Stimulated activated CD8-positive, alpha-beta memory T cell treated with anti-CD3 and anti-CD28 coated beads, Interleukin-4, amount 100 ng/mL, for 1 hour (primary cell): ENCODE results near the gene PAK4.
"Not testable (repeated sequence)": the region's sequence is repeated elsewhere in the genome, so short reads cannot be mapped to it uniquely, and the experiment has no call there.

Source experiments
- DNase-seq, 2 donors: peaks; one replicate each; pipeline ENCODE4 v3.0.0-alpha.2; 2020; ENCODE audit warnings: low read depth in 2 of 2, low spot score in 1 of 2

PAK4 gene

DNA sequence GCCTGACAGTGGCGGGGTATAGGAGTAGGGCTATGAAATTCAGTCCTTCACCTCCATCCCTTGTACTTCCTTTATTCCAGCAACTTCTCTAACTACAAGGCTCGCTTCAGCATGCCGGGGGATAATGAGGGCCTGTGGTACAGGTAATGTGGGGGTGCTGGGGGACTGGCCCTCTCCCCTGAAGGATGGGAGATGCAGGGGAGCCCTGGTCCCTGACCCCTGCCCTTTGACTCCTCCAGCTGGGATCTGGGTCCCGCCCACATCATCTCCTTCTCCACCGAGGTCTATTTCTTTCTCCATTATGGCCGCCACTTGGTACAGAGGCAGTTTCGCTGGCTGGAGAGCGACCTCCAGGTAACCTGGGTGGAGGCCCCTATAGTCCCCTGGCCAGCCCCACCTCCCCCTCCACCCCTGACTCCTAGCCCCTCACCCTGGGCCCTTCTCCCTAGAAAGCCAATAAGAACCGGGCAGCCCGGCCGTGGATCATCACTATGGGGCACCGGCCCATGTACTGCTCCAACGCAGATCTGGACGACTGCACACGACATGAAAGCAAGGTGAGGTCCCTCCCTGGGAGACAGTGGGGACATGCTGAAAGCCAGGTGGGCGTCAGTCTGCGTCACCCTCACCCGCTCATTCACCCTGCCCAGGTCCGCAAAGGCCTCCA lies 25.0 kb upstream of the PAK4 start:
- DNase-seq: no peak

DNA sequence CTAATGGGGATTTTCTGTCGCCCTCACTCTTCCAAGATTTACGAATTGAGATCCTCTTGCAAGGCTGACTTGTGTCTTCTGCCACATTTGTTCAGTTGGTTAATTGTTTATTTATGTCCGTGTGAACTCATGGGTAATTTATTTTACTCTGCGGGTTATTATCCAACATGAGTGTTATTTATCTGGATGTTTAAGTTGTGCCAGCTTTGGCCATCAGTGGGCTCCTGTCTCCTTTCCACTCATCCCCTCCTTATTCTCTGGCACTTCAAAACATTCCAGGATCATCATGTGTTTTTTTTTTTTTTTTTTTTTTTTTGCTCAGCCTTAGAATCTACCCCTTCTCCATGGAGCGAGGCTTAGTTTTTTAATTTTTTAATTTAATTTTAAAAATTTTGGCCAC lies 22.4 kb upstream of the PAK4 start:
- no peak for DNase-seq

DNA sequence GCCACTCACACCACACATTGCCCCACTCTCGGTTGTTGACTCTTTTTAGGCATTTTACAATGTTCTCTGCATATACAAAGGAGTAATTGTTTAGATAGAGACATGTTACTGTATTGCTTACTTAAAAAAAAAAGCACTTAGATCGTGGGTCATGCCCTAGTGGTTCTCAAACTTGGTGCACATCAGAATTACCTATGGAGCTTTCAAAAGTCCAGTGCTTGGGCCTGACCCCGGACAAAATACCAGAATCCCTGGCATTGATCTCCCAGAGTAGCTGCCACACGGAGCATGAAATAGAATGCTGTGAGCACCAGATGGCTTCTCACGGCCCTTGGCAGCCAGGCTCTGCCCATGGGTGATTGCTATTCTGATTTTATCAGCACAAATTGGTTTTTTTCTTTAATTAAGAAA lies 21.4 kb upstream of the PAK4 start:
- no peak for DNase-seq

DNA sequence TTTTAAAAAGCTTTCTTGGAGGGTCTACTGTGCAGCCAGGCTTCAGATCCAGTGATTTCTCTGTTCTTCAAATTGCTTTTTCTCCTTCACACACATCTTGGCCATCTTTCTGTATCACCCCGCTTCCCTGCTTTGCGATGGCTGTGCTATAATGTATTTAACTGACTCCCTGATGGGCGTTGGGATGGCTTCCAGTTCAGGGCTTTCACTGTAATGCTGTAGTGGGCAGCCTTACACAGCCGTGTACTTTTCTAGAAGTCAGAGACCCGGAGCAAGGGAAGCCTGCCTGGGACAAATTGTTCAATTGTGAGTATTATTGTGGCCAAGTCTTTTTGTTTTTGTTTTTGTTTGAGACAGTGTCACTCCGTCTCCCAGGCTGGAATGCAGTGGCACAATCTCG lies 19.4 kb upstream of the PAK4 start:
- no peak for DNase-seq

DNA sequence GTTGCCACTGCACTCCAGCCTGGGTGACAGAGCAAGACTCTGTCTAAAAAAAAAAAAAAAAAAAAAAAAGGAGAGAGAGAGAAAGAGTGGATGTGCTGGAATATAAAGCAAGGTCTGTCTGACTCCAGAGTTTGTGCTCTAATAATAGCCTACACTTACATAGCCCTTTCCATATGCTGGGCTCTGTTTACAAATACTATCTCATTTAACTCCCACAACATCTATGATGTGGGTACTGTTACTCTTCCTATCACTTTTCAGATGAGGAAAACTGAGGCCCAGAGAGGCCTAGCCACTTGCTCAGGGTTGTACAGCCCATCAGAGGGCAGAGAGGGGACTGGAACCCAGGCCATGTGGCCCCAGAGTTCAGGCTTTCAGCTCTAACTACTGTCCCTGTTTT lies 15.9 kb upstream of the PAK4 start:
- no peak for DNase-seq

DNA sequence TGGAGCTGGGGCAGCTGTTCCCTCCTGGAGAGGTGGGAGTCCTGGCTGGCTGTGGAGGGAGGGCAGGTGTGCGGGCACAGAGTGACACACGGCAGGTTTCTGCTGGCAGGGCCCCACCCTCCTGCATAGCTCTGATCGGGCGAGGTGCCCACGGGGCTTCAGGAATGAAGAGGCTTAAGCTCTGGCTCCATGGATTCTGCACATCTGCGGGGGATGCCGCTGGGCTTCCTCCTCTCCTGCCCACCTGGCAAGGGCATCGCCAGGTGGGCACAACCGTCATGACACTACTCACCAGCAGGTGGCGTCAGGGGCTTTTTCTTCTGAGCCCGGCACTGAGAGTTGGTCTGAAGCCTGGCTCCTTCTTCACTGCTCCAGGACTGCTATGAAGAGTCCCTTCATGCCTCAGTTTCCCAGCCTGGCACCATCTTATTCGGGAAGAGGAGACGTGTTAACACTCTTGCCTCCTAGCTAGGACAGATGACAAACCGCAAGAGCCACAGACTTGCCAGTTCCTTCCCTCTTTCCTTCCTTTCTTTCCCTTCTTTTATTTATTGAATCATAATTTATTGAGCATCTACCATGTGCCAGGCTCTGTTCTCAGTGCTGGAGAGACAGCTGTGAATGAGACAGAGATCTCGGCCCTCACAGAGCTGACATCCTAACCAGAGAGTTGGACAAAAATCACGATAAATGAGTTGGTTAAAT lies 15.2 kb upstream of the PAK4 start:
- DNase-seq: peak; percentile 50 to 63

GRCh38 chr19:39111593-39112199 lies 13.9 kb upstream of the PAK4 start:
- no peak for DNase-seq

GRCh38 chr19:39112338-39112890 lies 13.2 kb upstream of the PAK4 start:
- no peak for DNase-seq

- no peak for DNase-seq
Measured at GRCh38 chr19:39113199-39113598, 12.4 kb upstream of the PAK4 start.

- DNase-seq: no peak
Measured at GRCh38 chr19:39115105-39115847, 10.3 kb upstream of the PAK4 start.

DNA sequence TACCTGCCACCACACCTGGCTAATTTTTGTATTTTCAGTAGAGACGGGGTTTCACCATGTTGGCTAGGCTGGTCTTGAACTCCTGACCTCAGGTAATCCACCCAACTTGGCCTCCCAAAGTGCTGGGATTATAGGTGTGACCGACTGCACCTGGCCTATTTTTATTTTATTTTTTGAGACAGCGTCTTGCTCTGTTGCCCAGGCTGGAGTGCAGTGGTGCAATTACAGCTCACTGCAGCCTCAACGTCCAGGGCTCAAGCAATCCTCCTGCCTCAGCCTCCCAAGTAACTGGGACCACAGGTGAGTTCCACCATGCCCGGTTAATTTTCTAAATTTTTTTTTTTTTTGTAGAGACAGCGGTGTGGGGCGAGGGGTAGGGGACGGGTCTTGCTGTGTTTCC lies 8.6 kb upstream of the PAK4 start:
- not testable (repeated sequence) for DNase-seq

GRCh38 chr19:39119830-39120229 lies 5.8 kb upstream of the PAK4 start:
- no peak for DNase-seq

DNA sequence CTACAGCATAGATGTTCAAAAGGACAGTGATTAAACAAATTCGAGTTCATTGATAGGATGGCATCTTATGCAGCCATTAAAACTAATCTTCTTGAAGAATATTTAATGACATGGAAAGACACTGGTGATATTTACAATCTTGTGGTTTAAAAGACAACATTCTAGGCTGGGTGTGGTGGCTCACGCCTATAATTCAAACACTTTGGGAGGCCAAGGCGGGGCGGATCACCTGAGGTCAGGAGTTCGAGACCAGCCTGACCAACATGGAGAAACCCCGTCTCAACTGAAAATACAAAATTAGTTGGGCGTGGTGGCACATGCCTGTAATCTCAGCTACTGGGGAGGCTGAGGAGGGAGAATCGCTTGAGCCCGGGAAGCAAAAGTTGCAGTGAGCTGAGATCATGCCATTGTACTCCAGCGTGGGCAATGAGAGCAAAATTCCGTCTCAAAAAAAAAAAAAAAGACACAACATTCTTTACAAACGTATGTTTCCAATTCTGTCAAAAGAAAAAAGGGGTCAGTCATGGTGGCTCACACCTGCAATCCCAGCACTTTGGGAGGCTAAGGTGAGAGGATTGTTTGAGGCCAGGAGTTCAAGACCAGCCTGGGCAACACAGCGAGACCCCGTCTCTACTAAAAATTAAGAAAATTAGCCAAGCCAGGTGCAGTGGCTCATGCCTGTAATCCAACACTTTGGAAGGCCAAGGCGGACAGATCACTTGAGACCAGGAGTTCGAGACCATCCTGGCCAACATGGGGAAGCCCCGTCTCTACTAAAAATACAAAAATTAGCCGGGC lies 2.5 kb upstream of the PAK4 start:
- no peak for DNase-seq

GRCh38 chr19:39124136-39124764 lies 1.3 kb upstream of the PAK4 start:
- no peak for DNase-seq

DNA sequence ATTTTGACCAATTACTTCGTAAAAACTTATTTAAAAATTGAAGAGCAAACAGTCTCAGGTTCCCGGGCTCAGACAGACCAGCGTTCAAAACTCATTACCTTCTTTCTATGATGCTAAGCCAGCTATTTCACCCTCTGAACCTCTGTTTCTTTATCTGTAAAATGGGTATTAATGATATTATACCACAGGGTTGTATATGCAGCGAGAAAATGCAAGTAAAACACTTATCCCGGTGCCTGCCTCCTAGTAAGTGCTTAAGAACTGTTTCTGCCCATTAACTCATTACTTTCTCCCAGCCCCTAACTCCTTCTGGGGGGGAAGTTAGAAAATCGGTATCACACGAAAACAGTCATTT lies 410 bp upstream of the PAK4 start:
- DNase-seq: no peak

DNA sequence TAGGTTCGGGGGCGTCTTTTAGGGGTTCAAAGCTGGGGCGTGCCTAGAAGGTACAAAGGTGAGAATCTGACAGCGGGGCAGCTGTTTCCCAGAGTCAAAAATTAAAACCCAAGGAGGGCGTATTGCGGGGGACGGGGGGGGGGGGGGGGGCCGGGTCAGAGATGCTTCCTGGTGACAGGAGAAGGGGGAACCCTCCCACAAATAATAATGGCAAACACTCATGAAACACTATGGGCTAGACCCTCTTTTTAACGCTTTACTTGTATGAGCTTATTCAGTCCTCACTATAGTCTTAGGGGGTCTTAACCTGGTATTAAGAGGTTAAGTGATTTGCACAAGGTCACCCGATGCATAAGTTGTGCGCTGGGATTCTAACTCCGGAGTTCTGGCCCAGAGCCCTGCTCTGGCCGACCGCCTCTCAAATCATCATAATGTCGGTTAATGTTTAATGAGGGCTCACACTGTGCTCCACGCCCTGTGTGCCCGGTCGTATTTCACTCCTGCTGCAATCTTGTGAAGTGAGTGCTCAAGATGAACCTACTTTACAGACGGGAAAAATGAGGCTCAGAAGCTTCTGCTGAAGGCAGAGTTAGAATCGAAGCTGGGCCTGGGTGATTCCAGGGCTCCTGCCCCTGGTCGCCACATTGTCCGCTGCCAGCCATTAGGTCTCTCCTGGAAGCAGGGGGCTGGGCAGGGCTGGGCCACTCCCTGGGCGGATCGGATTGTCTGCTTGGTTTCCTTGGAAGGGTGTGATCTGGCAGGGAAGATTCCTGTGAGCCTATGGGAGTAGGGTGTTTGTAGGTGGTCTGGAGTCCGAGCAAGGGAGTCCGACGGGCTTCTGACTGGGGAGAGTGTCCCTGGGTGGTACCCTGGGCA lies 964 bp downstream of the PAK4 start:
- DNase-seq: no peak

- no peak for DNase-seq
Measured at GRCh38 chr19:39127812-39128515, 2.4 kb downstream of the PAK4 start.

GRCh38 chr19:39128516-39129079 lies 3.0 kb downstream of the PAK4 start:
- no peak for DNase-seq
